GM12874 (cell line): Measurements from ENCODE around the gene ANKRD44.

ENCODE experiments used
- TF ChIP-seq, protein P1 (sequence below): IDR thresholded peaks from 2 replicates; pipeline ENCODE4 v1.5.1; 2011; ENCODE audit warnings: low read depth, mild to moderate bottlenecking, control low read depth, low read length, moderate library complexity; ENCODE audit not compliant: insufficient read depth

Gene ANKRD44

DNA sequence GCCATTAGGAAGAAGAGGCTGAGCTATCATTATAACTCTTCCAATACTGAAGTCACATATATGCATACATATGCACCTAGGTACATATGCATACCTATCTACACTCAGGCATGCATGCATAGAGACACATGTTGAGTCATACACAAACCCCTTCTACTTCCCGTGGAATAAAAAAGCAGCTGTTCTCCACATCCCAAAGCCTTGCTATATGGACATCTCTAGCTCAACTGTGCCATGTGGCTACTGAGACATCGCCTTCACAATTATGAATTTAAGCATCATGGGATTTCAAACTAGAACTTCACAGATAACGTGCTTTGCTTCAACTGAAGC is 120.5 kb downstream of the ANKRD44 start:
- TF ChIP-seq, protein P1, sequence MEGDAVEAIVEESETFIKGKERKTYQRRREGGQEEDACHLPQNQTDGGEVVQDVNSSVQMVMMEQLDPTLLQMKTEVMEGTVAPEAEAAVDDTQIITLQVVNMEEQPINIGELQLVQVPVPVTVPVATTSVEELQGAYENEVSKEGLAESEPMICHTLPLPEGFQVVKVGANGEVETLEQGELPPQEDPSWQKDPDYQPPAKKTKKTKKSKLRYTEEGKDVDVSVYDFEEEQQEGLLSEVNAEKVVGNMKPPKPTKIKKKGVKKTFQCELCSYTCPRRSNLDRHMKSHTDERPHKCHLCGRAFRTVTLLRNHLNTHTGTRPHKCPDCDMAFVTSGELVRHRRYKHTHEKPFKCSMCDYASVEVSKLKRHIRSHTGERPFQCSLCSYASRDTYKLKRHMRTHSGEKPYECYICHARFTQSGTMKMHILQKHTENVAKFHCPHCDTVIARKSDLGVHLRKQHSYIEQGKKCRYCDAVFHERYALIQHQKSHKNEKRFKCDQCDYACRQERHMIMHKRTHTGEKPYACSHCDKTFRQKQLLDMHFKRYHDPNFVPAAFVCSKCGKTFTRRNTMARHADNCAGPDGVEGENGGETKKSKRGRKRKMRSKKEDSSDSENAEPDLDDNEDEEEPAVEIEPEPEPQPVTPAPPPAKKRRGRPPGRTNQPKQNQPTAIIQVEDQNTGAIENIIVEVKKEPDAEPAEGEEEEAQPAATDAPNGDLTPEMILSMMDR, result no peak

DNA sequence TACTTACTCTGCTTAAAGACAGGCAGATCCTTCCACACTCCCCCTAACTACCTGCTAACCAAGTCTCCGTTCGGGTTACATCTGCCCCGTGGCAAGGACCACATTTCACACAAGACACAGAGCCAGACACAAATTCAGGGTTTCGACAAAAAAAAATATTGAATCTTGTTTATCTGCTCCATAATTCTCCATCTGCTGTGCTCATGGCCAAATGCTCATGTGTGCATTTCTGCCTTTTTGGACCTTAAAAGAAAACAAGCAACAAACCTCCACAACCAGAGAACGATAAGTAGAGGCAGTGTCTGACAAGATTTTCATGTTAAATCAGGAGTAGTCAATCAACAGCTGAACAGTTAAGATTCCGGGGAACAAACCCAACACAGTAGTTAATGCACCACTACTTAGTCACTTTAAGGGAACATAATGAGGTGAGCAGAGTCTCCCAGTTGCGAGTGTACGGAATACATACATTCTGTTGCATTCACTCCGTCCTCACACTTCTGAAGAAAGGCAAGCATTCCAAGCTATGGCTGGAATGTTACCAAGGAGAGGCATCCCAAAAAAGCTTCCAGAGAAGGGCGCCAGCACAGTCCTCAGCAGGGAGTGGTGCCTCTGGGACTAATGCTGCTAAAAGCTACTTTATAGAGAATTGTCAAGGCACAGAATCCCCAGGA is 121.0 kb downstream of the ANKRD44 start:
- TF ChIP-seq, protein P1, result no peak

DNA sequence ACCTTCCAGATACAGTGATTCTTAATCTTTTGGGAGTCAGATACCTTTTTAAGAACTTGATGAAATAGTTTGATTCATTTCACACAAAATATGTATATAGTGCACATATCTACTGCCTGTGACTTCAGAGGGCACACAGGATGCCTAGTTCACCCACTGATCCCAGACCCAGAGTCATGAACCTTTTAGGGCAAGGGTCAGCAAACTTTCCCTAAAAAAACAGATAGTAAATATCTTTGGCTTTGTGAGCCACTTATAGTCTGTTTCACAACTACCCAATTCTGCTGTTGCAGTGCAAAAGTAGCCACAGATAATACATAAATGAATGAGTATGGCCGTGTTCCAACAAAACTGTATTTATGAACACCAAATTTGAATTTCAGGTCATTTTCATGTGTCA is 124.9 kb downstream of the ANKRD44 start:
- TF ChIP-seq, protein P1, result no peak

DNA sequence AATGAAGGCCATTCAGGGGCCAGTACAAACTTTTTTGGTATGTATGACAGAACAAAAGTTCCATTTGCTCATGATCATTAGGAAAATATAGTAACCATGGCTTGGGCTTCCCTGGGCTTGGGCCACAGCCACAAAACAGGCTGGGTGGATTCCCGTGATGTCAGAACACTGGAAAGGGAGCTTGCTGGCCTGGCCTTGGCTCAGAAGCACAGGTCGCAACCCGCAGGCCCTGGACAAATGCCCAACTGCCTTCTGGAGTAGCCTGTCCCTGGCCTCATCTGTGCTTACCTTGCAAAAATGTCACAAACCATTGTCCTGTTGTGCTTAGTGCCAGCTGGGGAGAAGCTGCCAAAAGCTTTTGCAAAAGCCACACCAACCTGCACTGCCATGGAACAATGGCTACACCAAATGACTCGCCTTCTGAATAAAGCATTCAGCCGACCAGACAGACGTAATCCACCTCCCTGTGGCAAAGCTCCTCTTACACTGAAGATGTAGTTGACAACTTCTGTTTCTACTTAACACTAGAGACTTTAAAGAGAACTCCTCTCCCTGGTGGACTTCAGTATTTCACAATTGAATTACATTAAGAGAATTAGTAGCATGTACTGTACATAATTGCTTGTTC is 125.5 kb downstream of the ANKRD44 start:
- TF ChIP-seq, protein P1, result no peak

DNA sequence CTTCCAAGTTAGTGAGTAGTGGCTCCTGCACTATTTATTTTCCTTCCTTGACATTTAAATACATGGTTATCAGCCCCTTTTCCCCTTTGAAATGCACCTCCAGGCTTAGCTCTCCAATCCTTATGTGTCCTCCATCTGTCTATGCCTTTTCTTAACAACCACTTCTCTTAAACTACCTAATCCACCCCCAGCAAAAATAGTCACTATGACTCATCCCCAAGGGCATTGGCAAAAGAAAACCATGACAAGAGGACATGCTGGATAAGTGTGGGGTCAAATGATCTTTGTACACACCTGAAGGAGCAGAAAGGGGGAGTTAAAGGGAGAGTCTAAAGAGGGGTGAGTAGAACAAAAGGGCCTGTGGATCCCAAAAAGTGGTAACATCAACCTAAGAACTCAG is 127.2 kb downstream of the ANKRD44 start:
- TF ChIP-seq, protein P1, result no peak

DNA sequence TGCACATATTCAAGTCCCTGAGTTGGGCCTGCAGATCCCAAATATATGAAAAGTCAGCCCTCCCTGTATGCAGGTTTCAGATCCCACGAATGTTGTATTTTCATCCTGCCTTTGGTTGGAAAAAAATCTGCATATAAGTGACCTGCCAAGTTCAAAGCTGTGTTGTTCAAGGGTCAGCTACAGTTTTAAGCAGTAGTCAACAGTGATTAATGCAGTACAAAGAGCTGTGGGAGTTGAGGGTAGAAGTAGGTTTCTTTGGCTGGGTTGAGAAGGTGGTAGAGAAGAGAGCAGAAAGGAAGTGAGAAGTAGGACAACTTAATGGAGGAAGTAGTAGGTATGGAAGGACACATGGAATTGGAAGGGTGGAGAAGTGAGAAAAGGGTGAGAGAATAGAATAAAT is 127.9 kb downstream of the ANKRD44 start:
- TF ChIP-seq, protein P1, result no peak

- TF ChIP-seq, protein P1, result no peak
Measured at GRCh38 chr2:197181491-197181890, 129.1 kb downstream of the ANKRD44 start.
